GM23338 (cell line): ENCODE data around the gene TMC3.

Experiments used
- CREB1 ChIP-seq: fragments of 250-450 bp; sonication (Bioruptor Pico); IDR thresholded peaks from 2 replicates; pipeline ENCODE4 v1.5.0; 2020; ENCODE audit warnings: low read depth, mild to moderate bottlenecking, moderate library complexity
- CTCF ChIP-seq, 2 experiments: fragments of 200-600 bp in 1 of 2; sonication (generic) in 1 of 2; conservative IDR thresholded peaks; 2 replicates each; pipeline versions ENCODE4 v1.5.1 to v1.6.1; 2016 to 2017; ENCODE audit warnings: antibody characterized with exemption in 2 of 2, low read depth in 2 of 2, mild to moderate bottlenecking in 2 of 2, moderate library complexity in 1 of 2
- ETS1 ChIP-seq: IDR thresholded peaks from 2 replicates; pipeline ENCODE4 v1.6.1; 2016; ENCODE audit warnings: antibody characterized with exemption
- EZH2 ChIP-seq: fragments of 200-600 bp; sonication (generic); IDR thresholded peaks from one replicate; pipeline ENCODE4 v1.8.0; 2017; ENCODE audit warnings: antibody characterized with exemption, mild to moderate bottlenecking, low read depth; ENCODE audit not compliant: unreplicated experiment
- EZH2phosphoT487 ChIP-seq: fragments of 200-600 bp; sonication (generic); IDR thresholded peaks from one replicate; pipeline ENCODE4 v1.8.1; 2018; ENCODE audit warnings: antibody characterized with exemption; ENCODE audit not compliant: unreplicated experiment
- JUNB ChIP-seq: IDR thresholded peaks from one replicate; pipeline ENCODE4 v1.6.1; 2016; ENCODE audit warnings: antibody characterized with exemption; ENCODE audit not compliant: unreplicated experiment
- NANOG ChIP-seq: IDR thresholded peaks from 2 replicates; pipeline ENCODE4 v1.6.1; 2016; ENCODE audit warnings: antibody characterized with exemption, borderline replicate concordance
- POLR2AphosphoS5 ChIP-seq: IDR thresholded peaks from 2 replicates; pipeline ENCODE4 v1.6.1; 2016; ENCODE audit warnings: antibody characterized with exemption, low read depth
- REST ChIP-seq: IDR thresholded peaks from one replicate; pipeline ENCODE4 v1.6.1; 2018; ENCODE audit warnings: antibody characterized with exemption; ENCODE audit not compliant: unreplicated experiment
- ZNF114 ChIP-seq: fragments of 250-450 bp; sonication (Bioruptor Pico); IDR thresholded peaks from 2 replicates; pipeline ENCODE4 v1.5.0; 2020; ENCODE audit warnings: mild to moderate bottlenecking, moderate library complexity
- ZNF331 ChIP-seq: fragments of 250-450 bp; sonication (Bioruptor Pico); IDR thresholded peaks from 2 replicates; pipeline ENCODE4 v1.5.0; 2020; ENCODE audit warnings: low read depth, mild to moderate bottlenecking, moderate library complexity
- ZNF462 ChIP-seq: fragments of 250-450 bp; sonication (Bioruptor Pico); IDR thresholded peaks from 2 replicates; pipeline ENCODE4 v1.5.0; 2020; ENCODE audit warnings: mild to moderate bottlenecking, moderate library complexity

GRCh38 chr15:81394603-81395002 lies 20.6 kb upstream of the TMC3 start:
- no peak for TF ChIP-seq CTCF (conservative IDR thresholded peaks at IDR 0.05; ENCODE audit: low read depth in 2 of 2)
- no peak for TF ChIP-seq POLR2AphosphoS5
- TF ChIP-seq EZH2 = no peak
- no peak for TF ChIP-seq REST
- TF ChIP-seq EZH2phosphoT487 = no peak
- no peak for TF ChIP-seq ZNF331 (CRISPR knock-in tag)
- no peak for TF ChIP-seq CREB1 (CRISPR knock-in tag)
- no peak for TF ChIP-seq ZNF462 (CRISPR knock-in tag)
- TF ChIP-seq ETS1 = no peak
- TF ChIP-seq JUNB = no peak
- no peak for TF ChIP-seq NANOG
- TF ChIP-seq ZNF114 (CRISPR knock-in tag) = no peak
